ENCODE results near the gene COG6. TPM values are rescaled to one million over a fixed set of nuclear protein-coding genes. Genes with fewer than 3 reads are reported as not detected.

The COG6 gene
- total RNA-seq, 4 donors from 2014 or later, result 17.6 to 109 (median 27.6) TPM

GRCh38 chr13:39783051-39783450 lies 127.6 kb downstream of the COG6 start:
- H3K4me3 ChIP-seq, result no peak overlapping the region
- in situ Hi-C loops (cut with MboI; ENCODE audit: low pct_ligation_motif_present in 1 of 4, low pct_unique_long_range_greater_than_20kb in 1 of 4, low sequenced_read_pairs in 3 of 4), result no loop called here
- WGBS, 2 donors (ENCODE audit: low coverage in 1 of 2), result 83 to 93% methylated on average over 1 of the region's 1 CpG
- no peak for TF ChIP-seq CTCF (IDR thresholded peaks at IDR 0.05)
- TF ChIP-seq POLR2AphosphoS5 (IDR thresholded peaks at IDR 0.05), result no peak
- no peak for TF ChIP-seq EP300 (IDR thresholded peaks at IDR 0.05; ENCODE audit: low read depth)
- no peaks in the 10 kb centered on the region for H3K4me1 ChIP-seq
- H3K27ac ChIP-seq, result no peak overlapping the region
- no peak for DNase-seq
- intact Hi-C loops (cut with DNase I; ENCODE audit: low total_unique reads), result no loop called here
- no peaks in the 10 kb centered on the region for H3K27me3 ChIP-seq
- H3K9me3 ChIP-seq, result no peaks in the 10 kb centered on the region
- H3K36me3 ChIP-seq, result no peaks in the 10 kb centered on the region

GRCh38 chr13:39784347-39784746 lies 128.9 kb downstream of the COG6 start:
- no peak for TF ChIP-seq POLR2A (IDR thresholded peaks at IDR 0.05)
- TF ChIP-seq CTCF (IDR thresholded peaks at IDR 0.05), result no peak
- TF ChIP-seq EP300 (IDR thresholded peaks at IDR 0.05; ENCODE audit: low read depth), result no peak
- TF ChIP-seq POLR2AphosphoS5 (IDR thresholded peaks at IDR 0.05), result no peak
- Histone ChIP-seq H3K9me3 (no peaks in the 10 kb centered on the region), H3K27me3 (no peaks in the 10 kb centered on the region), H3K4me1 (no peaks in the 10 kb centered on the region), H3K4me3 (no peak overlapping the region), H3K27ac (no peak overlapping the region), H3K36me3 (no peaks in the 10 kb centered on the region)
- in situ Hi-C loops (cut with MboI; ENCODE audit: low pct_ligation_motif_present in 1 of 4, low pct_unique_long_range_greater_than_20kb in 1 of 4, low sequenced_read_pairs in 3 of 4) (no loop called here), intact Hi-C loops (cut with DNase I; ENCODE audit: low total_unique reads) (no loop called here)
- WGBS, 2 donors (ENCODE audit: low coverage in 1 of 2), result 100% methylated on average over 1 of the region's 1 CpG
- DNase-seq, result no peak

- intact Hi-C loops (cut with DNase I; ENCODE audit: low total_unique reads) (no loop called here), in situ Hi-C loops (cut with MboI; ENCODE audit: low pct_ligation_motif_present in 1 of 4, low pct_unique_long_range_greater_than_20kb in 1 of 4, low sequenced_read_pairs in 3 of 4) (no loop called here)
- H3K27me3 ChIP-seq, result no peaks in the 10 kb centered on the region
- H3K36me3 ChIP-seq, result no peaks in the 10 kb centered on the region
- H3K4me1 ChIP-seq, result no peaks in the 10 kb centered on the region
- 84% methylated on average over 4 of the region's 4 CpGs; no CpG with 5 or more reads in 1 of the 2 donors for WGBS, 2 donors (ENCODE audit: low coverage in 1 of 2)
- H3K27ac ChIP-seq, result no peak overlapping the region
- DNase-seq, result no peak
- H3K9me3 ChIP-seq, result no peaks in the 10 kb centered on the region
- TF ChIP-seq POLR2AphosphoS5 (IDR thresholded peaks at IDR 0.05), result no peak
- no peak for TF ChIP-seq EP300 (IDR thresholded peaks at IDR 0.05; ENCODE audit: low read depth)
- TF ChIP-seq POLR2A (IDR thresholded peaks at IDR 0.05), result no peak
- TF ChIP-seq CTCF (IDR thresholded peaks at IDR 0.05), result no peak
- H3K4me3 ChIP-seq, result no peak overlapping the region
These were observed 130.6 kb downstream of the COG6 start for GRCh38 chr13:39786091-39786490.

GRCh38 chr13:39787086-39787487 lies 131.6 kb downstream of the COG6 start:
- no peaks in the 10 kb centered on the region for H3K27me3 ChIP-seq
- no peak for DNase-seq
- TF ChIP-seq CTCF (IDR thresholded peaks at IDR 0.05) (no peak), EP300 (IDR thresholded peaks at IDR 0.05; ENCODE audit: low read depth) (no peak), POLR2A (IDR thresholded peaks at IDR 0.05) (no peak), POLR2AphosphoS5 (IDR thresholded peaks at IDR 0.05) (no peak)
- WGBS, 2 donors (ENCODE audit: low coverage in 1 of 2), result 73 to 75% methylated on average over 1 of the region's 1 CpG
- no peaks in the 10 kb centered on the region for H3K4me1 ChIP-seq
- H3K4me3 ChIP-seq, result no peak overlapping the region
- no peak overlapping the region for H3K27ac ChIP-seq
- intact Hi-C loops (cut with DNase I; ENCODE audit: low total_unique reads) (no loop called here), in situ Hi-C loops (cut with MboI; ENCODE audit: low pct_ligation_motif_present in 1 of 4, low pct_unique_long_range_greater_than_20kb in 1 of 4, low sequenced_read_pairs in 3 of 4) (no loop called here)
- H3K9me3 ChIP-seq, result no peaks in the 10 kb centered on the region
- no peaks in the 10 kb centered on the region for H3K36me3 ChIP-seq
